ENCODE data around the gene RAB8B. TPM values are rescaled to one million over a fixed set of nuclear protein-coding genes. Genes with fewer than 3 reads are reported as not detected.

RAB8B gene
- total and polyA plus RNA-seq, 10 of the 15 experiments (the other 5 are each of a cell fraction or from before 2014, with no cell fraction given), result 17.8 to 104 (median 65.1) TPM

DNA sequence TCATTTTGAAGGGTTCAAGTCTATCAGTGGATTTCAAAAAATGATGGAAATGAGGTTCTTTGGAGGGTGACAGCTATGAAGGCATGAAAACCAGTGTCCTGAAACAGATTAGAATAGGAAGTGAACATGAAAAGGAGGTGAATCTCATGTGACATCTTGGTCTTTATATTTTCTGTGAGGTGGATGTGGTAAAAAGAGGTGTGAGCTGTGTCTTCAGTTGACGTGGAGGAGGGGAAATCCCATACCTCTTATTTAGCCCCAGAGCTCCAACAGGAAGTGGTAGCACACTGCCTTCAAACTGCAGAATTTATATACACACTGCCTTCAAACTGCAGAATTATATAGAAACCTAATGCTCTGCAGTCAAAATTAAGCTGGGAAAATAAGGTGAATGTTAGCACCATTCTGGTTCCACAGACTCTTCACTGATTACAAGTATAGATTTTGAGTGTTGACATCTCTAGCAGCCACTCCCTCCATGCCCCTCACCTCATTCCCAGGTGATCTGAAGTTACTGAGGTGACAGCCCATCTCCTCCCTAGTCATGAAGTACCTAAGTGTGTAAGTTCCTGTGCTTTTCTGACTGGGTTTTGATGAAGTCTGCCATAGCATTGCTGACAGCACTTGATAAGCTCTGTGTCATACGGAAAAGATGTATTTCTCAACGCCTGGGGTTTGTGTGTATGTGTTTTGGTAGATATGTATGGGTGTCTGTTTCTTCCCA lies 2.7 kb downstream of the RAB8B start (continued):
- TF ChIP-seq POLR2A (IDR thresholded peaks at IDR 0.05; ENCODE audit: low read depth, low read length), result no peak
- TF ChIP-seq, protein P1, sequence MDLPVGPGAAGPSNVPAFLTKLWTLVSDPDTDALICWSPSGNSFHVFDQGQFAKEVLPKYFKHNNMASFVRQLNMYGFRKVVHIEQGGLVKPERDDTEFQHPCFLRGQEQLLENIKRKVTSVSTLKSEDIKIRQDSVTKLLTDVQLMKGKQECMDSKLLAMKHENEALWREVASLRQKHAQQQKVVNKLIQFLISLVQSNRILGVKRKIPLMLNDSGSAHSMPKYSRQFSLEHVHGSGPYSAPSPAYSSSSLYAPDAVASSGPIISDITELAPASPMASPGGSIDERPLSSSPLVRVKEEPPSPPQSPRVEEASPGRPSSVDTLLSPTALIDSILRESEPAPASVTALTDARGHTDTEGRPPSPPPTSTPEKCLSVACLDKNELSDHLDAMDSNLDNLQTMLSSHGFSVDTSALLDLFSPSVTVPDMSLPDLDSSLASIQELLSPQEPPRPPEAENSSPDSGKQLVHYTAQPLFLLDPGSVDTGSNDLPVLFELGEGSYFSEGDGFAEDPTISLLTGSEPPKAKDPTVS (IDR thresholded peaks at IDR 0.05; ENCODE audit: low read depth, low read length), result no peak
- peak; percentile 79 for TF ChIP-seq CREB1 (IDR thresholded peaks at IDR 0.05; ENCODE audit: low read depth)
- no peak for TF ChIP-seq ESRRA (IDR thresholded peaks at IDR 0.05; ENCODE audit: low read length)
- no peak for TF ChIP-seq HDAC2 (IDR thresholded peaks at IDR 0.05)
- TF ChIP-seq BMI1 (IDR thresholded peaks at IDR 0.05; ENCODE audit: borderline replicate concordance), result no peak
- TF ChIP-seq, protein P2, sequence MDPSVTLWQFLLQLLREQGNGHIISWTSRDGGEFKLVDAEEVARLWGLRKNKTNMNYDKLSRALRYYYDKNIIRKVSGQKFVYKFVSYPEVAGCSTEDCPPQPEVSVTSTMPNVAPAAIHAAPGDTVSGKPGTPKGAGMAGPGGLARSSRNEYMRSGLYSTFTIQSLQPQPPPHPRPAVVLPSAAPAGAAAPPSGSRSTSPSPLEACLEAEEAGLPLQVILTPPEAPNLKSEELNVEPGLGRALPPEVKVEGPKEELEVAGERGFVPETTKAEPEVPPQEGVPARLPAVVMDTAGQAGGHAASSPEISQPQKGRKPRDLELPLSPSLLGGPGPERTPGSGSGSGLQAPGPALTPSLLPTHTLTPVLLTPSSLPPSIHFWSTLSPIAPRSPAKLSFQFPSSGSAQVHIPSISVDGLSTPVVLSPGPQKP (IDR thresholded peaks at IDR 0.05; ENCODE audit: low read depth, low read length), result peak; percentile 42; the same call in 1 of the 2 replicates
- TF ChIP-seq NFYA (IDR thresholded peaks at IDR 0.05; ENCODE audit: borderline replicate concordance, low read depth, low read length), result no peak
- TF ChIP-seq SMAD1 (IDR thresholded peaks at IDR 0.05; ENCODE audit: low read depth, partially characterized antibody), result peak; percentile 55

All from GM12878 (cell line).